ENCODE results near the gene CNOT2.

Gene CNOT2

DNA sequence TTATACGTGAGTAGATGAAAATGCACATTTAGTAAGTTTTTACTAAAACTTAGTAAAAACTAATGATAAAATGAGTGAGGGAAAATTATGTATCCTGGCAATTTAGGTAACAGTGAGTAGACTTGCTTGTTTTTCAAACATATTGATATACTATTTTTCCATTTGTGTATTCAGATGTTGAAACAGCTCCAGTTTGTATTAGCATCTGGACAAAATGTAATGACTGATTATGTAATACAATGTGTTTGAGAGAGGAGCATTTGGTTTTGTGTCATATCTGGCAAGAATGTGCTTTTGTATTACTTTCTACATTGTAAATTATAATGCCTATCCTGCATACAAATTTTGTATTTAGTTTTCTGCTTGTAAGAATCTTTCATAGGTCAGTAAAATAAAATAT is 5.6 kb downstream of the CNOT2 start:
- TF ChIP-seq, protein P1, sequence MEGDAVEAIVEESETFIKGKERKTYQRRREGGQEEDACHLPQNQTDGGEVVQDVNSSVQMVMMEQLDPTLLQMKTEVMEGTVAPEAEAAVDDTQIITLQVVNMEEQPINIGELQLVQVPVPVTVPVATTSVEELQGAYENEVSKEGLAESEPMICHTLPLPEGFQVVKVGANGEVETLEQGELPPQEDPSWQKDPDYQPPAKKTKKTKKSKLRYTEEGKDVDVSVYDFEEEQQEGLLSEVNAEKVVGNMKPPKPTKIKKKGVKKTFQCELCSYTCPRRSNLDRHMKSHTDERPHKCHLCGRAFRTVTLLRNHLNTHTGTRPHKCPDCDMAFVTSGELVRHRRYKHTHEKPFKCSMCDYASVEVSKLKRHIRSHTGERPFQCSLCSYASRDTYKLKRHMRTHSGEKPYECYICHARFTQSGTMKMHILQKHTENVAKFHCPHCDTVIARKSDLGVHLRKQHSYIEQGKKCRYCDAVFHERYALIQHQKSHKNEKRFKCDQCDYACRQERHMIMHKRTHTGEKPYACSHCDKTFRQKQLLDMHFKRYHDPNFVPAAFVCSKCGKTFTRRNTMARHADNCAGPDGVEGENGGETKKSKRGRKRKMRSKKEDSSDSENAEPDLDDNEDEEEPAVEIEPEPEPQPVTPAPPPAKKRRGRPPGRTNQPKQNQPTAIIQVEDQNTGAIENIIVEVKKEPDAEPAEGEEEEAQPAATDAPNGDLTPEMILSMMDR (IDR thresholded peaks at IDR 0.05; ENCODE audit: borderline replicate concordance, control extremely low read depth, extremely low read depth, insufficient read depth, missing control alignments) = no peak
- no peak for DNase-seq (ENCODE audit: low spot score)
- in situ Hi-C loops (cut with MboI; ENCODE audit: low sequenced_read_pairs, unreplicated experiment) = no loop called here

DNA sequence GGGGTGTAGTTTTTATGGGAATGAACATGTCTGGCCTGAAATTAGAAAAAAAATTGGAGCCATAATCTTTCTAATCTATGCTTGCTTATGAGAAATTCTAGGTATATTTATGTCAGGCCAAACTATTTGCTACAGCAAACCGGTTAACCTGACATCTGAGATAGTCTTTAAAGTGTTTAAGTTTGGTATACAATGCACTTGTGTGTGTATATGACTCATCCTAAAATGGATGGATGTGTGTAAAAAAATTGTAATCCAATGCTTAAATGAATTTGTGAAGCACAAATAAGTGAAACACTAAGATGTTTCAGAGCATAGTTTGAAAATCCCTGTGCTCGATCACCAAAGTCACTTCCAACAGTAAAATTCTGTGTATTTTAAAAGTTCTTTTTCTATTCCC is 6.7 kb downstream of the CNOT2 start:
- in situ Hi-C loops (cut with MboI; ENCODE audit: low sequenced_read_pairs, unreplicated experiment) = no loop called here
- TF ChIP-seq, protein P1 (IDR thresholded peaks at IDR 0.05; ENCODE audit: borderline replicate concordance, control extremely low read depth, extremely low read depth, insufficient read depth, missing control alignments) = no peak
- no peak for DNase-seq (ENCODE audit: low spot score)

DNA sequence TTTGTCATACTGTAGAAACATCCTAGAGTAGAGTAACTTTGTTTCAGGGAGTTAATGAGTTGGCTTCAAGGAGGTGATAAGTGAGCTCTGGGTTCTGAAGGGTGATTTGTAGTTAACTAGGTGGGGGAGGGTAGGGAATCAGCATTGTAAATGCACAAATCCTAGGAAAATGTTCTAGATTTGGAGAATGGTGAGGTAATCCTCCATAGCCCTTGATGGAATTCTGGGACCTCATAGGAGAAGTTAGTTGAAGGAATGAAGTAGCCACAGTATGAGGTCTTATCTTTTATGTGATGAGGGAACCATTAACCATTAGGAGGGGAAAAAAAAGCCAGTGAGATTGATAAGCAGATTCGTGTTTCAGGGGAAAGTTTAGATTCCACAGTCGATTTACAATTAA is 8.0 kb downstream of the CNOT2 start:
- no peak for DNase-seq (ENCODE audit: low spot score)
- in situ Hi-C loops (cut with MboI; ENCODE audit: low sequenced_read_pairs, unreplicated experiment) = no loop called here
- TF ChIP-seq, protein P1 (IDR thresholded peaks at IDR 0.05; ENCODE audit: borderline replicate concordance, control extremely low read depth, extremely low read depth, insufficient read depth, missing control alignments) = no peak

DNA sequence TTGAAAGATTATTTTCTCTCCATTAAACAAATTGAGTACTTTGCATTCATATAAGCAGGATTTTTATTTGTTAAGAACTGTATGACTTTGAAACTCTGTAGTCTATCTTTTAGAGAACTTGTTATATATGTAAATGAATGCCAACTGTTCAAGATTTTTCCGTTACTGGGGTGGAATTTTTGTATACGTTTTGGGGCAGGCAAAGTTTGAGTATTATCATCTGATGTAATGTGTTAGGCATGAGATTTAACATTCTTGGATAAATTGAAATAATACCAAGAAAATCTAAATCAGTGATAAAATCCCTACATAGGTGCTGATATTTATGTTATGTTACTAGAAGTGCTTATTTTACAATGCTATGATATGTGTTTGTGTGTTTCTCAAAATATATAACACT is 8.4 kb downstream of the CNOT2 start:
- in situ Hi-C loops (cut with MboI; ENCODE audit: low sequenced_read_pairs, unreplicated experiment) = no loop called here
- TF ChIP-seq, protein P1 (IDR thresholded peaks at IDR 0.05; ENCODE audit: borderline replicate concordance, control extremely low read depth, extremely low read depth, insufficient read depth, missing control alignments) = no peak
- no peak for DNase-seq (ENCODE audit: low spot score)

DNA sequence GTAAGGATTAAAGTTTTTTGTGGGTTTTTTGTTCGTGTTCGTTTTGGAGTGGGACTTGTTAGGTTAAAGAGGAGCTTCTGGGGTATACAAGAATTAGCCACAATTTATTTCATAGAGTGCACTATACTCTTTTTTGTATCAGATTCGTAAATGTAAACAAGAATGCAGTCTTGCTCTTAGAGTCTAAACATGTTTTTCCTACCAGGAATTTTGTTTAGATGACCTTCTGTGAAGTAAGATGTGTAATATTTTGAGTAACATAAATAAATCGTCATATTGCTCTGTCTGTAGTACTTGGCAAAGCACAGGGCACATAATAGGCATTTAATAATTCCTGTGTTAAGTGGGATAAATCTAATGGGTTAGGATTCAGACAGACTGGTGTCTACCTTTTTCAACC is 9.6 kb downstream of the CNOT2 start:
- in situ Hi-C loops (cut with MboI; ENCODE audit: low sequenced_read_pairs, unreplicated experiment) = no loop called here
- TF ChIP-seq, protein P1 (IDR thresholded peaks at IDR 0.05; ENCODE audit: borderline replicate concordance, control extremely low read depth, extremely low read depth, insufficient read depth, missing control alignments) = no peak
- no peak for DNase-seq (ENCODE audit: low spot score)

DNA sequence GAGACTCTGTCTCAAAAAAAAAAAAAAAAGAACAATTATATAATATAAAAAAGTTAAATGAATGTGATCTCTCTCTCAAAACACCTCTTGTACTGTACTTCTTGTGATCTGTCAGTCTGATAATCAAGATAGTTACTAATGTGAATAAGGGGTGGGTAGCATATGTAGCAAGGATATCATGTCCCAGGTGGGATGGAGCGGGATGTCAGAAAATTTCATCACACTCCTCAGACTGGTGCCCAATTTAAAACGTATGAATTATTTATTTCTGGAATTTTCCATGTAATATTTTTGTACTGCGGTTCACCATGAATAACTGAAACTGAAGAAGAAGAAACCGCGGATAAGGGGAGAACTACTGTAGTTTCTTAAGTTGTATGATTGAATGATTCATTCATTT is 11.0 kb downstream of the CNOT2 start:
- DNase-seq (ENCODE audit: low spot score) = no peak
- TF ChIP-seq, protein P1 (IDR thresholded peaks at IDR 0.05; ENCODE audit: borderline replicate concordance, control extremely low read depth, extremely low read depth, insufficient read depth, missing control alignments) = no peak
- in situ Hi-C loops (cut with MboI; ENCODE audit: low sequenced_read_pairs, unreplicated experiment) = no loop called here

DNA sequence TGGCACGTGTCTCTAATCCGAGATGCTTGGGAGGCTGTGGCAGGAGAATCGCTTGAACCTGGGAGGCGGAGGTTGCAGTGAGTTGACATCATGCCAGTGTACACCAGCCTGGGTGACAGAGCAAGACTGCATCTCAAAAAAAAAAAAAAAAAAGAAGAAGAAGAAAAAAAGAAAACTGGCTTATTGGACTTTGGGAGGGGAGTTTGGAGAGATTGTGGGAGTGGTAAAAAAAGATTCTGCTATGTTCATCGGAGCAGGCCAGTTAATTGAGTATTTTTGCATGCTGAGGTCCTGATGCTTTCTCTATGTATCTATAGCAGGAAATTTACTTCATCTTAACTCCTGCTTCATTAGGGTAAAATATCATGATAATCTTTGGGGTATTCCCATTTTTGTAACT is 11.6 kb downstream of the CNOT2 start:
- TF ChIP-seq, protein P1 (IDR thresholded peaks at IDR 0.05; ENCODE audit: borderline replicate concordance, control extremely low read depth, extremely low read depth, insufficient read depth, missing control alignments) = no peak
- no peak for DNase-seq (ENCODE audit: low spot score)
- in situ Hi-C loops (cut with MboI; ENCODE audit: low sequenced_read_pairs, unreplicated experiment) = no loop called here
